ENCODE results near the gene DNAH7. TPM values are rescaled to one million over a fixed set of nuclear protein-coding genes. Genes with fewer than 3 reads are reported as not detected.
"Not testable (repeated sequence)": the region's sequence is repeated elsewhere in the genome, so short reads cannot be mapped to it uniquely, and the experiment has no call there.

The DNAH7 gene
- polyA plus RNA-seq, 1 donor = 1.5 TPM

- Histone ChIP-seq H3K27ac (ENCODE audit: low read length) (no peak overlapping the region), H3K9me3 (ENCODE audit: control insufficient read depth, low read depth, low read length) (peaks cover 8% of the 10 kb centered on the region), H3K4me1 (ENCODE audit: control insufficient read depth, insufficient read depth, low read length) (no peaks in the 10 kb centered on the region), H3K4me3 (ENCODE audit: low read length) (no peak overlapping the region), H3K36me3 (ENCODE audit: control insufficient read depth, insufficient read depth, low read length) (no peaks in the 10 kb centered on the region), H3K27me3 (ENCODE audit: control insufficient read depth, insufficient read depth, low read length) (no peaks in the 10 kb centered on the region)
- 88% methylated on average over 1 of the region's 3 CpGs for WGBS (ENCODE audit: insufficient coverage, low lambda C conversion rate)
- DNase-seq = no peak
Measured at GRCh38 chr2:195700480-195700879, 368.2 kb downstream of the DNAH7 start.

GRCh38 chr2:195697681-195698220 lies 370.9 kb downstream of the DNAH7 start:
- H3K9me3 ChIP-seq (ENCODE audit: control insufficient read depth, low read depth, low read length) = peaks cover 8% of the 10 kb centered on the region
- no peaks in the 10 kb centered on the region for H3K36me3 ChIP-seq (ENCODE audit: control insufficient read depth, insufficient read depth, low read length)
- H3K4me3 ChIP-seq (ENCODE audit: low read length) = no peak overlapping the region
- H3K27ac ChIP-seq (ENCODE audit: low read length) = no peak overlapping the region
- no peaks in the 10 kb centered on the region for H3K27me3 ChIP-seq (ENCODE audit: control insufficient read depth, insufficient read depth, low read length)
- DNase-seq = no peak
- 90% methylated on average over 2 of the region's 3 CpGs for WGBS (ENCODE audit: insufficient coverage, low lambda C conversion rate)
- no peaks in the 10 kb centered on the region for H3K4me1 ChIP-seq (ENCODE audit: control insufficient read depth, insufficient read depth, low read length)

GRCh38 chr2:195696012-195696411 lies 372.6 kb downstream of the DNAH7 start:
- Histone ChIP-seq H3K9me3 (ENCODE audit: control insufficient read depth, low read depth, low read length) (peaks cover 8% of the 10 kb centered on the region), H3K4me3 (ENCODE audit: low read length) (no peak overlapping the region), H3K36me3 (ENCODE audit: control insufficient read depth, insufficient read depth, low read length) (no peaks in the 10 kb centered on the region), H3K27ac (ENCODE audit: low read length) (no peak overlapping the region), H3K27me3 (ENCODE audit: control insufficient read depth, insufficient read depth, low read length) (no peaks in the 10 kb centered on the region), H3K4me1 (ENCODE audit: control insufficient read depth, insufficient read depth, low read length) (no peaks in the 10 kb centered on the region)
- 100% methylated on average over 1 of the region's 1 CpG for WGBS (ENCODE audit: insufficient coverage, low lambda C conversion rate)
- DNase-seq = no peak

GRCh38 chr2:195695002-195695631 lies 373.5 kb downstream of the DNAH7 start:
- Histone ChIP-seq H3K9me3 (ENCODE audit: control insufficient read depth, low read depth, low read length) (peaks cover 7% of the 10 kb centered on the region), H3K27me3 (ENCODE audit: control insufficient read depth, insufficient read depth, low read length) (no peaks in the 10 kb centered on the region), H3K27ac (ENCODE audit: low read length) (no peak overlapping the region), H3K4me1 (ENCODE audit: control insufficient read depth, insufficient read depth, low read length) (no peaks in the 10 kb centered on the region), H3K36me3 (ENCODE audit: control insufficient read depth, insufficient read depth, low read length) (no peaks in the 10 kb centered on the region), H3K4me3 (ENCODE audit: low read length) (no peak overlapping the region)
- 100% methylated on average over 1 of the region's 8 CpGs for WGBS (ENCODE audit: insufficient coverage, low lambda C conversion rate)
- DNase-seq = no peak

DNA sequence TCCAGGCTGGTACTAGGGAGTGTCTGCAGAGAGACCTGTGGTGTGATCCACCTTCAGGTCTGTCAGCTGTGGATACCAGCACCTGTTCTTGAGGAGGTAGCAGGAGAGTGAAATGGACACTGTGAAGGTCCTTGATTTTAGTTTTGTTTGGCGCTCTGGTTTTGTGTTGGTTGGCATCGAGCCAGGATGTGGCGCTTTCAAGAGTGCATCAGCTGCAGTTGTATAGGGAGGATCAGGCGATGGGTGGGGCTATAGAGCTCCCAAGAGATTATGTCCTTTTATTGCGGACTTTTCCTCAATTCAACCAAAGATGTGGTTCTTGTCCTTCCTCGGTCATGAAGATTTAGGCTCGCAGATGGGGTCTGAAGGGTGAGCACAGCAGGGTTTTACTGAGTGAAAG lies 374.1 kb downstream of the DNAH7 start:
- Histone ChIP-seq H3K4me3 (ENCODE audit: low read length) (no peak overlapping the region), H3K9me3 (ENCODE audit: control insufficient read depth, low read depth, low read length) (peaks cover 3% of the 10 kb centered on the region), H3K27ac (ENCODE audit: low read length) (no peak overlapping the region), H3K36me3 (ENCODE audit: control insufficient read depth, insufficient read depth, low read length) (no peaks in the 10 kb centered on the region), H3K27me3 (ENCODE audit: control insufficient read depth, insufficient read depth, low read length) (no peaks in the 10 kb centered on the region), H3K4me1 (ENCODE audit: control insufficient read depth, insufficient read depth, low read length) (no peaks in the 10 kb centered on the region)
- 94% methylated on average over 2 of the region's 7 CpGs for WGBS (ENCODE audit: insufficient coverage, low lambda C conversion rate)
- no peak for DNase-seq

- H3K36me3 ChIP-seq (ENCODE audit: control insufficient read depth, insufficient read depth, low read length); H3K27ac ChIP-seq (ENCODE audit: low read length); H3K27me3 ChIP-seq (ENCODE audit: control insufficient read depth, insufficient read depth, low read length); H3K9me3 ChIP-seq (ENCODE audit: control insufficient read depth, low read depth, low read length); H3K4me1 ChIP-seq (ENCODE audit: control insufficient read depth, insufficient read depth, low read length); H3K4me3 ChIP-seq (ENCODE audit: low read length); DNase-seq: not testable (repeated sequence)
- 100% methylated on average over 1 of the region's 3 CpGs for WGBS (ENCODE audit: insufficient coverage, low lambda C conversion rate)
Measured at GRCh38 chr2:195692531-195692930, 376.1 kb downstream of the DNAH7 start.

Other genes with a start within 250 kb of the DNAH7 start
- gene STK17B, start 102.7 kb upstream of the DNAH7 start, polyA plus RNA-seq = 14.3 TPM

All from large intestine (tissue), 3 donors.